HepG2 (cell line): ENCODE data around the gene TMEM151A. TPM values are rescaled to one million over a fixed set of nuclear protein-coding genes. Genes with fewer than 3 reads are reported as not detected.

ENCODE experiments used
- CSRNP1 ChIP-seq: sonication (generic); formaldehyde crosslinking; IDR thresholded peaks from 2 replicates; pipeline ENCODE4 v1.8.1; 2023; ENCODE audit warnings: mild to moderate bottlenecking, missing genetic modification reagents
- DPF2 ChIP-seq: sonication (generic); formaldehyde crosslinking; IDR thresholded peaks from 2 replicates; pipeline ENCODE4 v1.4.0; 2020; ENCODE audit warnings: mild to moderate bottlenecking, low read depth, missing genetic modification reagents, borderline replicate concordance
- DR1 ChIP-seq: sonication (generic); formaldehyde crosslinking; IDR thresholded peaks from 2 replicates; pipeline ENCODE4 v1.8.0; 2021; ENCODE audit warnings: mild to moderate bottlenecking, missing genetic modification reagents, inconsistent platforms
- HMG20A ChIP-seq: IDR thresholded peaks from 2 replicates; pipeline ENCODE4 v1.6.1; 2016; ENCODE audit warnings: borderline replicate concordance
- JARID2 ChIP-seq: sonication (generic); formaldehyde crosslinking; IDR thresholded peaks from 2 replicates; pipeline ENCODE4 v1.8.1; 2023; ENCODE audit warnings: missing genetic modification reagents, inconsistent platforms; ENCODE audit not compliant: insufficient replicate concordance
- JUN ChIP-seq: sonication (generic); formaldehyde crosslinking; IDR thresholded peaks from 2 replicates; pipeline ENCODE4 v1.4.0; 2020; ENCODE audit warnings: mild to moderate bottlenecking, missing genetic modification reagents
- KDM4B ChIP-seq: sonication (generic); formaldehyde crosslinking; IDR thresholded peaks from 2 replicates; pipeline ENCODE4 v1.4.0; 2020; ENCODE audit warnings: missing genetic modification reagents
- KLF12 ChIP-seq: sonication (generic); formaldehyde crosslinking; IDR thresholded peaks from 2 replicates; pipeline ENCODE4 v1.4.0; 2020; ENCODE audit warnings: missing genetic modification reagents, borderline replicate concordance
- MIER2 ChIP-seq: IDR thresholded peaks from 2 replicates; pipeline ENCODE4 v1.6.1; 2016; ENCODE audit warnings: missing biosample characterization, missing genetic modification reagents
- MIER3 ChIP-seq: IDR thresholded peaks from 2 replicates; pipeline ENCODE4 v1.6.1; 2016; ENCODE audit warnings: missing compliant biosample characterization, borderline replicate concordance
- MIXL1 ChIP-seq: IDR thresholded peaks from 2 replicates; pipeline ENCODE4 v1.6.1; 2016
- PPARG ChIP-seq: conservative IDR thresholded peaks from 2 replicates; pipeline ENCODE4 v1.6.1; 2016; ENCODE audit warnings: missing biosample characterization, missing genetic modification reagents
- SP1 ChIP-seq, 2 experiments: fragments of 450-650 bp in 1 of 2; sonication (generic) in 1 of 2; formaldehyde crosslinking in 1 of 2; IDR thresholded peaks; 2 replicates each; pipeline versions ENCODE4 v1.4.0 to v1.6.1; 2016 to 2020; ENCODE audit warnings: missing genetic modification reagents in 1 of 2
- SPEN ChIP-seq: sonication (generic); formaldehyde crosslinking; IDR thresholded peaks from 2 replicates; pipeline ENCODE4 v1.5.1; 2020; ENCODE audit warnings: low read depth, mild to moderate bottlenecking, missing genetic modification reagents
- SUZ12 ChIP-seq: fragments of 150-350 bp; IDR thresholded peaks from 2 replicates; pipeline ENCODE4 v1.6.1; 2014; ENCODE audit warnings: low read depth, low read length
- THYN1 ChIP-seq: sonication (generic); formaldehyde crosslinking; IDR thresholded peaks from 2 replicates; pipeline ENCODE4 v1.8.1; 2023; ENCODE audit warnings: low read depth, mild to moderate bottlenecking, moderate library complexity, missing genetic modification reagents, borderline replicate concordance
- TRIM24 ChIP-seq: sonication (generic); formaldehyde crosslinking; IDR thresholded peaks from 2 replicates; pipeline ENCODE4 v1.8.0; 2022; ENCODE audit warnings: mild to moderate bottlenecking, missing genetic modification reagents
- ZBTB34 ChIP-seq: sonication (generic); formaldehyde crosslinking; IDR thresholded peaks from 2 replicates; pipeline ENCODE4 v1.8.0; 2022; ENCODE audit warnings: mild to moderate bottlenecking, missing genetic modification reagents
- ZFYVE20 ChIP-seq: sonication (generic); formaldehyde crosslinking; IDR thresholded peaks from 2 replicates; pipeline ENCODE4 v1.8.0; 2023; ENCODE audit warnings: low read depth, mild to moderate bottlenecking, moderate library complexity, missing genetic modification reagents, borderline replicate concordance
- ZNF256 ChIP-seq: sonication (generic); formaldehyde crosslinking; conservative IDR thresholded peaks from 2 replicates; pipeline ENCODE4 v1.4.0; 2020; ENCODE audit warnings: missing genetic modification reagents
- ZNF317 ChIP-seq: sonication (generic); formaldehyde crosslinking; IDR thresholded peaks from 2 replicates; pipeline ENCODE4 v1.5.0; 2020; ENCODE audit warnings: mild to moderate bottlenecking, missing genetic modification reagents
- ZNF335 ChIP-seq: sonication (generic); formaldehyde crosslinking; IDR thresholded peaks from 2 replicates; pipeline ENCODE4 v1.4.0; 2020; ENCODE audit warnings: missing genetic modification reagents
- ZNF710 ChIP-seq: sonication (generic); formaldehyde crosslinking; IDR thresholded peaks from 2 replicates; pipeline ENCODE4 v1.5.0; 2020; ENCODE audit warnings: mild to moderate bottlenecking, missing genetic modification reagents, borderline replicate concordance
- ZNF790 ChIP-seq: sonication (generic); formaldehyde crosslinking; IDR thresholded peaks from 2 replicates; pipeline ENCODE4 v1.8.0; 2022; ENCODE audit warnings: missing genetic modification reagents, mild to moderate bottlenecking, borderline replicate concordance
- ZSCAN20 ChIP-seq: sonication (generic); formaldehyde crosslinking; IDR thresholded peaks from 2 replicates; pipeline ENCODE4 v1.4.0; 2020; ENCODE audit warnings: missing genetic modification reagents, mild to moderate bottlenecking, borderline replicate concordance
- polyA plus RNA-seq, 8 experiments: library from polyadenylated mRNA; depleted of rRNA in 3 of 8; stranded (reverse) in 7 of 8; unstranded in 1 of 8; fragments of >200 nt; fragmentation: Illumina TruSeq in 4 of 8; extraction: Trizol in 4 of 8; gene quantifications; 2 replicates each; pipeline versions ENCODE4 v1.2.1 to v1.2.3, GENCODE V29; 2011 to 2016; ENCODE audit warnings: low read depth in 4 of 8, missing spikeins in 1 of 8, mixed read lengths in 1 of 8; ENCODE audit not compliant: insufficient read depth in 1 of 8
- total RNA-seq, 5 experiments: library from RNA; depleted of rRNA; stranded (reverse); fragments of >200 nt; fragmentation: Illumina TruSeq; extraction: Trizol; gene quantifications; 2 replicates each; pipeline ENCODE4 v1.2.3, GENCODE V29; 2016; ENCODE audit warnings: low read depth in 1 of 5

The TMEM151A gene
- total and polyA plus RNA-seq, 2 of the 13 experiments (the other 11 are each of a cell fraction or from before 2014, with no cell fraction given): 0.18 to 0.33 TPM

GRCh38 chr11:66288671-66289547, 2.8 kb upstream of the TMEM151A start, which contains the start of gene YIF1A (continued):
- TF ChIP-seq ZBTB34 (CRISPR knock-in tag) (0 out of 2 replicates have a peak, but pooled peaks have one; percentile 18), PPARG (CRISPR knock-in tag) (no peak), THYN1 (CRISPR knock-in tag) (0 out of 2 replicates have a peak, but pooled peaks have one; percentile 70), HMG20A (CRISPR knock-in tag) (no peak), ZNF710 (peak; percentile 58; the same call in 1 of the 2 replicates), ZNF335 (CRISPR knock-in tag) (no peak), ZFYVE20 (CRISPR knock-in tag) (peak; percentile 62; the same call in 1 of the 2 replicates), TRIM24 (CRISPR knock-in tag) (no peak), MIER3 (CRISPR knock-in tag) (peak; percentile 62; the same call in 1 of the 2 replicates), ZNF790 (CRISPR knock-in tag) (0 out of 2 replicates have a peak, but pooled peaks have one; percentile 1), ZNF256 (CRISPR knock-in tag) (0 out of 2 replicates have a peak, but pooled peaks have one; percentile 12), SUZ12 (no peak), MIER2 (CRISPR knock-in tag) (no peak), JUN (CRISPR knock-in tag) (peak; percentile 65), MIXL1 (peak; percentile 46; the same call in 1 of the 2 replicates), SPEN (CRISPR knock-in tag) (peak; percentile 10), KLF12 (CRISPR knock-in tag) (peak; percentile 29; the same call in 1 of the 2 replicates), KDM4B (CRISPR knock-in tag) (peak; percentile 80; the same call in 1 of the 2 replicates), CSRNP1 (CRISPR knock-in tag) (peak; percentile 64; the same call in 1 of the 2 replicates), DPF2 (CRISPR knock-in tag) (no peak), ZNF317 (CRISPR knock-in tag) (no peak), ZSCAN20 (CRISPR knock-in tag) (peak; percentile 30; the same call in 1 of the 2 replicates), DR1 (CRISPR knock-in tag) (peak; percentile 73), SP1 (IDR thresholded peaks at IDR 0.05) (no peak), SP1 (CRISPR knock-in tag; IDR thresholded peaks at IDR 0.05) (peak; percentile 79), JARID2 (CRISPR knock-in tag) (peak; percentile 17)
